Neural crest cell (in vitro differentiated cells): Measurements from ENCODE around the gene FCAMR. TPM values are rescaled to one million over a fixed set of nuclear protein-coding genes. Genes with fewer than 3 reads are reported as not detected.
A peak's percentile ranks its signal among the peaks of the same experiment; 100 is the strongest.

Experiments
- DNase-seq: peaks from one replicate; pipeline ENCODE4 v3.0.0; 2021; ENCODE audit warnings: low read depth, mixed read lengths, low spot score
- H3K27ac Mint-ChIP-seq: one replicate; pipeline ENCODE4 v1.8.0; 2021; ENCODE audit warnings: mild to moderate bottlenecking, mixed read lengths; ENCODE audit not compliant: unreplicated experiment
- H3K27me3 Mint-ChIP-seq: 2 replicates; pipeline ENCODE4 v1.8.0; 2021; ENCODE audit warnings: low read depth, mild to moderate bottlenecking, mixed read lengths
- H3K36me3 Mint-ChIP-seq: 2 replicates; pipeline ENCODE4 v1.8.0; 2021; ENCODE audit warnings: low read depth, mild to moderate bottlenecking, mixed read lengths
- H3K4me1 Mint-ChIP-seq: 2 replicates; pipeline ENCODE4 v1.8.0; 2021; ENCODE audit warnings: mixed read lengths
- H3K4me3 Mint-ChIP-seq: one replicate; pipeline ENCODE4 v1.8.0; 2021; ENCODE audit warnings: mild to moderate bottlenecking, mixed read lengths
- H3K9me3 Mint-ChIP-seq: 2 replicates; pipeline ENCODE4 v1.8.0; 2021; ENCODE audit warnings: mixed read lengths
- CTCF ChIP-seq: fragments of 200-600 bp; sonication (generic); conservative IDR thresholded peaks from 2 replicates; pipeline ENCODE4 v1.5.0; 2021; ENCODE audit warnings: antibody characterized with exemption, mild to moderate bottlenecking
- total RNA-seq: library from RNA; stranded (reverse); gene quantifications from 2 replicates; pipeline ENCODE4 v1.2.1, GENCODE V29; 2021

The FCAMR gene
- total RNA-seq, 1 donor from 2014 or later, result not detected

- no peaks in the 10 kb centered on the region for H3K9me3 Mint-ChIP-seq
- H3K4me1 Mint-ChIP-seq, result no peaks in the 10 kb centered on the region
- H3K27me3 Mint-ChIP-seq, result peaks cover 83% of the 10 kb centered on the region
- peak overlapping the region; percentile 45 for H3K4me3 Mint-ChIP-seq
- H3K36me3 Mint-ChIP-seq, result no peaks in the 10 kb centered on the region
- no peak for TF ChIP-seq CTCF
- no peak overlapping the region for H3K27ac Mint-ChIP-seq
- no peak for DNase-seq
These were observed 62.2 kb downstream of the FCAMR start for GRCh38 chr1:206908038-206908437.

Other genes starting within 250 kb of the FCAMR start
- not detected in 2 replicates for gene IL19, start 199.7 kb downstream of the FCAMR start, total RNA-seq
- not detected in 2 replicates for gene IL10, start 198.0 kb downstream of the FCAMR start, total RNA-seq
- not detected in 2 replicates for gene IL20, start 104.8 kb downstream of the FCAMR start, total RNA-seq
- gene IL24, start 73.0 kb downstream of the FCAMR start, total RNA-seq, result not detected in 2 replicates
- not detected in 2 replicates for gene FCMR, start 48.5 kb downstream of the FCAMR start, total RNA-seq
- gene PIGR, start 24.0 kb downstream of the FCAMR start, total RNA-seq, result not detected in 2 replicates
- 0.30 and 0.37 TPM in 2 replicates for gene C1orf116, start 62.3 kb upstream of the FCAMR start, total RNA-seq
- gene YOD1, start 80.7 kb upstream of the FCAMR start, total RNA-seq, result 15.2 and 16.6 TPM in 2 replicates
- gene PFKFB2, start 82.8 kb upstream of the FCAMR start, total RNA-seq, result 8.5 and 8.6 TPM in 2 replicates
- gene C4BPB, start 118.4 kb upstream of the FCAMR start, total RNA-seq, result not detected in 2 replicates
- gene C4BPA, start 133.8 kb upstream of the FCAMR start, total RNA-seq, result not detected in 2 replicates